ENCODE measurements around the gene EIF3CL. TPM values are rescaled to one million over a fixed set of nuclear protein-coding genes. Genes with fewer than 3 reads are reported as not detected.
A peak's percentile ranks its signal among the peaks of the same experiment; 100 is the strongest.
"Not testable (repeated sequence)": the region's sequence is repeated elsewhere in the genome, so short reads cannot be mapped to it uniquely, and the experiment has no call there.

EIF3CL gene
- total RNA-seq, 1 experiment from 2014 or later: 39.4 TPM

GRCh38 chr16:28364268-28365173 lies 39.1 kb downstream of the EIF3CL start:
- not testable (repeated sequence) for DNase-seq (ENCODE audit: low read depth)

GRCh38 chr16:28363408-28363807 lies 40.2 kb downstream of the EIF3CL start, which contains the start of gene NPIPB6:
TSS of gene NPIPB6 (minus strand) at chr16:28363508. CDS start at chr16:28362822, 686 bp downstream.
- not testable (repeated sequence) for DNase-seq (ENCODE audit: low read depth)

GRCh38 chr16:28362600-28362999 lies 41.0 kb downstream of the EIF3CL start:
- not testable (repeated sequence) for DNase-seq (ENCODE audit: low read depth)

- DNase-seq (ENCODE audit: low read depth): not testable (repeated sequence)
Observed at GRCh38 chr16:28338230-28338629, 65.4 kb downstream of the EIF3CL start.

- peak; percentile 38 for DNase-seq (ENCODE audit: low read depth)
Observed at GRCh38 chr16:28336940-28337710, 66.5 kb downstream of the EIF3CL start.

GRCh38 chr16:28335678-28336077 lies 68.0 kb downstream of the EIF3CL start:
- DNase-seq (ENCODE audit: low read depth): not testable (repeated sequence)

GRCh38 chr16:28332632-28333031 lies 71.0 kb downstream of the EIF3CL start:
- not testable (repeated sequence) for DNase-seq (ENCODE audit: low read depth)

- DNase-seq (ENCODE audit: low read depth): not testable (repeated sequence)
Observed at GRCh38 chr16:28330981-28331380, 72.7 kb downstream of the EIF3CL start.

GRCh38 chr16:28330232-28330631 lies 73.4 kb downstream of the EIF3CL start:
- not testable (repeated sequence) for DNase-seq (ENCODE audit: low read depth)

Other genes starting within 250 kb of the EIF3CL start
- gene XPO6, start 191.9 kb downstream of the EIF3CL start, total RNA-seq (2014; rRNA removed; shearing (Covaris generic)): 83.6 and 175 TPM in 2 replicates
- gene SBK1, start 111.3 kb downstream of the EIF3CL start, total RNA-seq (2014; rRNA removed; shearing (Covaris generic)): 0.07 TPM in 1 of 2 replicates, not detected in the other
- 0.07 and 0.42 TPM in 2 replicates for gene NPIPB6, start 40.3 kb downstream of the EIF3CL start, total RNA-seq (2014; rRNA removed; shearing (Covaris generic))
- not detected in 2 replicates for gene NPIPB7, start 68.5 kb upstream of the EIF3CL start, total RNA-seq (2014; rRNA removed; shearing (Covaris generic))
- gene CLN3, start 88.2 kb upstream of the EIF3CL start, total RNA-seq (2014; rRNA removed; shearing (Covaris generic)): 19.5 and 21.3 TPM in 2 replicates
- gene APOBR, start 90.8 kb upstream of the EIF3CL start, total RNA-seq (2014; rRNA removed; shearing (Covaris generic)): not detected in 2 replicates
- not detected in 2 replicates for gene IL27, start 103.0 kb upstream of the EIF3CL start, total RNA-seq (2014; rRNA removed; shearing (Covaris generic))
- gene NUPR1, start 135.1 kb upstream of the EIF3CL start, total RNA-seq (2014; rRNA removed; shearing (Covaris generic)): 1.1 and 3.5 TPM in 2 replicates
- 16.5 and 16.7 TPM in 2 replicates for gene SGF29, start 150.1 kb upstream of the EIF3CL start, total RNA-seq (2014; rRNA removed; shearing (Covaris generic))
- gene SULT1A2, start 193.2 kb upstream of the EIF3CL start, total RNA-seq (2014; rRNA removed; shearing (Covaris generic)): not detected in 2 replicates
- 0.91 and 1.2 TPM in 2 replicates for gene SULT1A1, start 206.2 kb upstream of the EIF3CL start, total RNA-seq (2014; rRNA removed; shearing (Covaris generic))
- gene NPIPB8, start 234.2 kb upstream of the EIF3CL start, total RNA-seq (2014; rRNA removed; shearing (Covaris generic)): not detected in 2 replicates